Spleen (tissue), 7 donors: ENCODE results near the gene MTMR3.

ENCODE experiments used
- POLR2AphosphoS5 ChIP-seq, 3 donors: sonication (generic); formaldehyde crosslinking; IDR thresholded peaks; one replicate each; pipeline ENCODE4 v1.5.1; 2017; ENCODE audit warnings: antibody characterized with exemption in 3 of 3
- TF ChIP-seq, protein P1 (sequence below), 11 experiments: fragments of 200-600 bp in 7 of 11; fragments of 450-650 bp in 4 of 11; sonication (generic) in 4 of 11; IDR thresholded peaks in 8 of 11; conservative IDR thresholded peaks in 3 of 11; 1 replicate in 7 of 11; 2 replicates in 4 of 11; pipeline versions ENCODE4 v1.4.0 to v1.8.0; 2016 to 2021; ENCODE audit warnings: antibody characterized with exemption in 11 of 11, inconsistent platforms in 4 of 11, mild to moderate bottlenecking in 1 of 11
- donor health status: DM: no; HTN: no; CAD: no; lungs with moderate emphysema.
- donor health status: DM: no; HTN: no; CAD: no.
- donor health status: DM: no; HTN: no; CAD: no.

GRCh38 chr22:29977107-29977506 lies 94.1 kb downstream of the MTMR3 start:
- TF ChIP-seq, protein P1, sequence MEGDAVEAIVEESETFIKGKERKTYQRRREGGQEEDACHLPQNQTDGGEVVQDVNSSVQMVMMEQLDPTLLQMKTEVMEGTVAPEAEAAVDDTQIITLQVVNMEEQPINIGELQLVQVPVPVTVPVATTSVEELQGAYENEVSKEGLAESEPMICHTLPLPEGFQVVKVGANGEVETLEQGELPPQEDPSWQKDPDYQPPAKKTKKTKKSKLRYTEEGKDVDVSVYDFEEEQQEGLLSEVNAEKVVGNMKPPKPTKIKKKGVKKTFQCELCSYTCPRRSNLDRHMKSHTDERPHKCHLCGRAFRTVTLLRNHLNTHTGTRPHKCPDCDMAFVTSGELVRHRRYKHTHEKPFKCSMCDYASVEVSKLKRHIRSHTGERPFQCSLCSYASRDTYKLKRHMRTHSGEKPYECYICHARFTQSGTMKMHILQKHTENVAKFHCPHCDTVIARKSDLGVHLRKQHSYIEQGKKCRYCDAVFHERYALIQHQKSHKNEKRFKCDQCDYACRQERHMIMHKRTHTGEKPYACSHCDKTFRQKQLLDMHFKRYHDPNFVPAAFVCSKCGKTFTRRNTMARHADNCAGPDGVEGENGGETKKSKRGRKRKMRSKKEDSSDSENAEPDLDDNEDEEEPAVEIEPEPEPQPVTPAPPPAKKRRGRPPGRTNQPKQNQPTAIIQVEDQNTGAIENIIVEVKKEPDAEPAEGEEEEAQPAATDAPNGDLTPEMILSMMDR (IDR thresholded peaks at IDR 0.05 in 8 of 11, conservative IDR thresholded peaks at IDR 0.05 in 3 of 11): no peak
- no peak for TF ChIP-seq POLR2AphosphoS5 (IDR thresholded peaks at IDR 0.05)
